ENCODE measurements around the gene ACTRT2. TPM values are rescaled to one million over a fixed set of nuclear protein-coding genes. Genes with fewer than 3 reads are reported as not detected.

ACTRT2 gene
- total RNA-seq, 1 donor from 2014 or later, result not detected

- Mint-ChIP-seq H3K4me3 (no peak overlapping the region), H3K9me3 (no peaks in the 10 kb centered on the region), H3K27me3 (peaks cover 26% of the 10 kb centered on the region), H3K36me3 (ENCODE audit: low read depth) (no peaks in the 10 kb centered on the region), H3K4me1 (peaks cover 2% of the 10 kb centered on the region), H3K27ac (no peak overlapping the region)
- DNase-seq, result no peak
- intact Hi-C loops (cut with micrococcal nuclease), result no loop called here
Observed at GRCh38 chr1:3069491-3070308, 48.4 kb downstream of the ACTRT2 start.

- Mint-ChIP-seq H3K4me3 (no peak overlapping the region), H3K4me1 (peaks cover 2% of the 10 kb centered on the region), H3K36me3 (ENCODE audit: low read depth) (no peaks in the 10 kb centered on the region), H3K27ac (no peak overlapping the region), H3K9me3 (no peaks in the 10 kb centered on the region), H3K27me3 (peaks cover 26% of the 10 kb centered on the region)
- no peak for DNase-seq
- intact Hi-C loops (cut with micrococcal nuclease), result no loop called here
Observed at GRCh38 chr1:3070309-3070643, 49.0 kb downstream of the ACTRT2 start.

- Mint-ChIP-seq H3K27ac (no peak overlapping the region), H3K9me3 (no peaks in the 10 kb centered on the region), H3K4me1 (peaks cover 2% of the 10 kb centered on the region), H3K27me3 (peaks cover 26% of the 10 kb centered on the region), H3K4me3 (no peak overlapping the region), H3K36me3 (ENCODE audit: low read depth) (no peaks in the 10 kb centered on the region)
- intact Hi-C loops (cut with micrococcal nuclease), result no loop called here
- no peak for DNase-seq
Observed at GRCh38 chr1:3070644-3071564, 49.6 kb downstream of the ACTRT2 start.

- Mint-ChIP-seq H3K4me3 (no peak overlapping the region), H3K27me3 (peaks cover 24% of the 10 kb centered on the region)
Observed at GRCh38 chr1:3071565-3072390, 50.5 kb downstream of the ACTRT2 start.

More at GRCh38 chr1:3071565-3072390, 50.5 kb downstream of the ACTRT2 start:
- no peaks in the 10 kb centered on the region for H3K9me3 Mint-ChIP-seq
- DNase-seq, result no peak
- peaks cover 2% of the 10 kb centered on the region for H3K4me1 Mint-ChIP-seq
- H3K27ac Mint-ChIP-seq, result no peak overlapping the region
- intact Hi-C loops (cut with micrococcal nuclease), result no loop called here
- no peaks in the 10 kb centered on the region for H3K36me3 Mint-ChIP-seq (ENCODE audit: low read depth)

Other genes starting within 250 kb of the ACTRT2 start
- 1.3 and 1.8 TPM in 2 replicates for gene TTC34, start 219.8 kb upstream of the ACTRT2 start, total RNA-seq
- gene PRDM16, start 47.7 kb downstream of the ACTRT2 start, total RNA-seq, result not detected in 2 replicates

All from activated CD4-positive, alpha-beta T cell treated with anti-CD3 and anti-CD28 coated beads, Interleukin-2, amount 10 ng/mL, durations not matched to agents 24 days and 14 days (primary cell).